ENCODE measurements around the gene FOXI1.
A peak's percentile ranks its signal among the peaks of the same experiment; 100 is the strongest.
"Not testable (repeated sequence)": the region's sequence is repeated elsewhere in the genome, so short reads cannot be mapped to it uniquely, and the experiment has no call there.

The FOXI1 gene

GRCh38 chr5:170094329-170094728 lies 11.4 kb upstream of the FOXI1 start:
- not testable (repeated sequence) for DNase-seq

GRCh38 chr5:170095646-170096045 lies 10.1 kb upstream of the FOXI1 start:
- no peak for DNase-seq

- DNase-seq: no peak
These were observed 7.8 kb upstream of the FOXI1 start for GRCh38 chr5:170097934-170098333.

- DNase-seq: peak; percentile 80
These were observed 5.4 kb upstream of the FOXI1 start for GRCh38 chr5:170100066-170100943.

GRCh38 chr5:170103447-170103846 lies 2.2 kb upstream of the FOXI1 start:
- no peak for DNase-seq

GRCh38 chr5:170104299-170104698 lies 1.4 kb upstream of the FOXI1 start:
- no peak for DNase-seq

- no peak for DNase-seq
These were observed 987 bp upstream of the FOXI1 start for GRCh38 chr5:170104710-170105109.

GRCh38 chr5:170107674-170108073 lies 2.0 kb downstream of the FOXI1 start:
- no peak for DNase-seq

- no peak for DNase-seq
These were observed 2.6 kb downstream of the FOXI1 start for GRCh38 chr5:170108266-170108785.

- DNase-seq: no peak
These were observed 3.6 kb downstream of the FOXI1 start for GRCh38 chr5:170109059-170110031.

GRCh38 chr5:170110403-170111087 lies 4.8 kb downstream of the FOXI1 start:
- DNase-seq: no peak

- no peak for DNase-seq
These were observed 5.5 kb downstream of the FOXI1 start for GRCh38 chr5:170111088-170111785.

GRCh38 chr5:170112876-170113521 lies 7.3 kb downstream of the FOXI1 start:
- DNase-seq: no peak

- no peak for DNase-seq
These were observed 7.8 kb downstream of the FOXI1 start for GRCh38 chr5:170113522-170113900.

GRCh38 chr5:170114271-170114670 lies 8.6 kb downstream of the FOXI1 start:
- no peak for DNase-seq

GRCh38 chr5:170115925-170116324 lies 10.2 kb downstream of the FOXI1 start:
- no peak for DNase-seq

- DNase-seq: no peak
These were observed 12.0 kb downstream of the FOXI1 start for GRCh38 chr5:170117736-170118135.

- no peak for DNase-seq
These were observed 14.9 kb downstream of the FOXI1 start for GRCh38 chr5:170120576-170120975.

- no peak for DNase-seq
These were observed 15.6 kb downstream of the FOXI1 start for GRCh38 chr5:170121321-170121720.

- DNase-seq: no peak
These were observed 20.4 kb downstream of the FOXI1 start for GRCh38 chr5:170126061-170126460.

- DNase-seq: no peak
These were observed 20.9 kb downstream of the FOXI1 start for GRCh38 chr5:170126626-170127025.

GRCh38 chr5:170131235-170131634 lies 25.5 kb downstream of the FOXI1 start:
- DNase-seq: no peak
